HepG2 (cell line): ENCODE data around the gene SNX21.

ENCODE experiments used
- CHD4 ChIP-seq: fragments of 200-600 bp; sonication (generic); IDR thresholded peaks from 2 replicates; pipeline ENCODE4 v1.7.0; 2017; ENCODE audit warnings: mild to moderate bottlenecking, low read length, borderline replicate concordance
- THAP7 ChIP-seq: sonication (generic); formaldehyde crosslinking; IDR thresholded peaks from 2 replicates; pipeline ENCODE4 v1.8.1; 2023; ENCODE audit warnings: mild to moderate bottlenecking, missing genetic modification reagents

GRCh38 chr20:45860560-45861220, 27.1 kb downstream of the SNX21 start:
- TF ChIP-seq THAP7 (CRISPR knock-in tag) (no peak), CHD4 (no peak)
